A549 (cell line): ENCODE measurements around the gene MBOAT2.

Experiments used
- CBX8 ChIP-seq: fragments of 200-600 bp; sonication (generic); IDR thresholded peaks from 2 replicates; pipeline ENCODE4 v1.6.1; 2016
- CEBPB ChIP-seq, 2 experiments: fragments of >200 bp in 1 of 2; sonication (Bioruptor Twin) in 1 of 2; formaldehyde crosslinking in 1 of 2; IDR thresholded peaks; 2 replicates each; pipeline ENCODE4 v1.6.1; 2012 to 2016
- CTCF ChIP-seq: fragments of >200 bp; sonication (Bioruptor Twin); formaldehyde crosslinking; IDR thresholded peaks from 3 replicates; pipeline ENCODE4 v1.5.1; 2016
- EP300 ChIP-seq, 2 experiments: fragments of >200 bp; sonication (Bioruptor Twin); formaldehyde crosslinking; IDR thresholded peaks; 2 replicates in 1 of 2; 3 replicates in 1 of 2; pipeline ENCODE4 v1.6.1; 2016 to 2017
- HDAC2 ChIP-seq: fragments of 200-600 bp; sonication (generic); IDR thresholded peaks from 2 replicates; pipeline ENCODE4 v1.6.1; 2016
- KDM5A ChIP-seq: fragments of 200-600 bp; sonication (generic); IDR thresholded peaks from 2 replicates; pipeline ENCODE4 v1.6.1; 2016; ENCODE audit warnings: antibody characterized with exemption, mild to moderate bottlenecking
- MAFK ChIP-seq: fragments of 450-650 bp; IDR thresholded peaks from 2 replicates; pipeline ENCODE4 v1.6.1; 2014; ENCODE audit not compliant: partially characterized antibody
- POLR2AphosphoS2 ChIP-seq: conservative IDR thresholded peaks from 2 replicates; pipeline ENCODE4 v1.6.1; 2012; ENCODE audit warnings: low read length, improper control_type of control experiment, inconsistent platforms
- RAD21 ChIP-seq, 2 experiments: fragments of >200 bp in 1 of 2; sonication (Bioruptor Twin) in 1 of 2; formaldehyde crosslinking in 1 of 2; IDR thresholded peaks in 1 of 2; conservative IDR thresholded peaks in 1 of 2; 2 replicates in 1 of 2; 3 replicates in 1 of 2; pipeline ENCODE4 v1.6.1; 2012 to 2018; ENCODE audit warnings: inconsistent platforms in 1 of 2
- REST ChIP-seq: fragments of 200-600 bp; sonication (generic); IDR thresholded peaks from 2 replicates; pipeline ENCODE4 v1.6.1; 2016; ENCODE audit warnings: antibody characterized with exemption, mild to moderate bottlenecking, moderate library complexity
- USF2 ChIP-seq: fragments of 450-650 bp; IDR thresholded peaks from 2 replicates; pipeline ENCODE4 v1.6.1; 2014; ENCODE audit warnings: antibody characterized with exemption
- ZSCAN20 ChIP-seq: fragments of 250-450 bp; sonication (Bioruptor Pico); IDR thresholded peaks from 2 replicates; pipeline ENCODE4 v1.8.0; 2022; ENCODE audit warnings: mild to moderate bottlenecking, moderate library complexity

- no peak for TF ChIP-seq KDM5A
- no peak for TF ChIP-seq CTCF
- no peak for TF ChIP-seq REST
- TF ChIP-seq USF2: no peak
- no peak for TF ChIP-seq POLR2AphosphoS2
- TF ChIP-seq CBX8: no peak
- no peak for TF ChIP-seq MAFK
- no peak for TF ChIP-seq CEBPB (IDR thresholded peaks at IDR 0.05)
- no peak for TF ChIP-seq ZSCAN20 (CRISPR knock-in tag)
- TF ChIP-seq HDAC2: no peak
- no peak for TF ChIP-seq EP300 (IDR thresholded peaks at IDR 0.05)
- no peak for TF ChIP-seq RAD21 (conservative IDR thresholded peaks at IDR 0.05 in 1 of 2, IDR thresholded peaks at IDR 0.05 in 1 of 2)
These were observed 21.1 kb upstream of the MBOAT2 start for GRCh38 chr2:9024575-9024974.
